Measurements from ENCODE around the gene CAPRIN2. TPM values are rescaled to one million over a fixed set of nuclear protein-coding genes. Genes with fewer than 3 reads are reported as not detected.

CAPRIN2 gene
- total RNA-seq, 1 experiment from 2014 or later, result 123 TPM

DNA sequence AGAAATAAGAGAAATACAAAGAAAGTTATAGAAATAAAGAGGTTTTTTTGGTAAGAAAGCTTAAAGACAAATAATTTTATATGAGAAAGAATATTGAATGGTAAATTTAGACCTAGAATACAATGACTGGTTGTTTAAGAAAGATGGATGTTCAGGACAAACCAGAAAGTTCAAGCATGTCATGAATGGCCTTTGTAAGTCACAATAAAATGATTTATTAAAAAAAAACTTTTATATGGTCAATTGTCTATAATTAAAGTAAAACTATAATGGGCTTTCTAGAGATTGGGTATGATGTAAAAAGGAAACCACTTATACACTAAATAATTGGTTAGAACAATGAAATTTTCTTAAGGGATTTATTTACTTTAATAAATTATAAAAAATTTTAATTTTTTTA is 19.8 kb upstream of the CAPRIN2 start:
- Histone ChIP-seq H3K18ac (ENCODE audit: insufficient read length, low read depth, low read length) (no peak overlapping the region), H2BK15ac (ENCODE audit: low read depth, low read length) (no peak overlapping the region), H3K4me2 (ENCODE audit: insufficient read depth, insufficient read length, low read length) (no peak overlapping the region), H3K79me2 (ENCODE audit: insufficient read depth, low read length) (no peaks in the 10 kb centered on the region), H3K27ac (ENCODE audit: insufficient read length, low read depth, low read length) (no peak overlapping the region), H3K56ac (ENCODE audit: insufficient read length, low read depth, low read length) (no peak overlapping the region), H3K4ac (ENCODE audit: low read depth, low read length) (no peak overlapping the region), H2BK5ac (ENCODE audit: insufficient read length, low read length) (no peak overlapping the region), H2BK12ac (ENCODE audit: insufficient read length, low read depth, low read length) (no peak overlapping the region), H2BK120ac (ENCODE audit: low read depth, low read length, poor library complexity, severe bottlenecking) (no peak overlapping the region), H3K79me1 (ENCODE audit: insufficient read depth, low read depth, low read length, poor library complexity, severe bottlenecking) (no peaks in the 10 kb centered on the region), H4K91ac (ENCODE audit: insufficient read length, low read depth, low read length) (no peak overlapping the region), H4K20me1 (ENCODE audit: control insufficient read depth, insufficient read depth, insufficient read length) (no peaks in the 10 kb centered on the region), H3K9me3 (ENCODE audit: control insufficient read depth, low read depth, low read length) (peaks cover 9% of the 10 kb centered on the region), H3K9ac (ENCODE audit: extremely low read depth, insufficient read length, low read length) (no peak overlapping the region), H3K14ac (ENCODE audit: insufficient read depth, low read length) (no peak overlapping the region), H3K4me1 (ENCODE audit: insufficient read depth, low read length) (no peaks in the 10 kb centered on the region), H4K8ac (replicated peaks; ENCODE audit: insufficient read length, low read depth, low read length) (no peak overlapping the region), H4K5ac (ENCODE audit: insufficient read length, low read depth, low read length) (no peak overlapping the region), H3K23ac (ENCODE audit: insufficient read length, low read depth, low read length) (no peak overlapping the region), H2BK20ac (ENCODE audit: low read depth, low read length, poor library complexity, severe bottlenecking) (no peak overlapping the region), H3K23me2 (ENCODE audit: insufficient read length, low read depth, low read length, poor library complexity, severe bottlenecking) (no peaks in the 10 kb centered on the region), H3K27me3 (ENCODE audit: insufficient read depth, low read length) (no peaks in the 10 kb centered on the region), H3T11ph (ENCODE audit: low read length) (no peak overlapping the region), H2AFZ (ENCODE audit: low read length) (no peak overlapping the region), H2AK5ac (ENCODE audit: insufficient read length, low read length) (no peak overlapping the region)
- Mint-ChIP-seq H3K4me3 (no peak overlapping the region), H3K9me3 (peaks cover 46 to 65% of the 10 kb centered on the region in 2 experiments), H3K27me3 (ENCODE audit: low read depth) (no peaks in the 10 kb centered on the region; the same call in none of the 2 replicates), H3K27ac (no peak overlapping the region), H3K36me3 (ENCODE audit: insufficient read depth in 1 of 3, low read depth in 3 of 3) (peaks cover 24 to 43% (median 36%) of the 10 kb centered on the region in 3 experiments), H3K4me1 (peaks cover 17 to 32% of the 10 kb centered on the region in 2 experiments)
- no peak for DNase-seq
- TF ChIP-seq, protein P1, sequence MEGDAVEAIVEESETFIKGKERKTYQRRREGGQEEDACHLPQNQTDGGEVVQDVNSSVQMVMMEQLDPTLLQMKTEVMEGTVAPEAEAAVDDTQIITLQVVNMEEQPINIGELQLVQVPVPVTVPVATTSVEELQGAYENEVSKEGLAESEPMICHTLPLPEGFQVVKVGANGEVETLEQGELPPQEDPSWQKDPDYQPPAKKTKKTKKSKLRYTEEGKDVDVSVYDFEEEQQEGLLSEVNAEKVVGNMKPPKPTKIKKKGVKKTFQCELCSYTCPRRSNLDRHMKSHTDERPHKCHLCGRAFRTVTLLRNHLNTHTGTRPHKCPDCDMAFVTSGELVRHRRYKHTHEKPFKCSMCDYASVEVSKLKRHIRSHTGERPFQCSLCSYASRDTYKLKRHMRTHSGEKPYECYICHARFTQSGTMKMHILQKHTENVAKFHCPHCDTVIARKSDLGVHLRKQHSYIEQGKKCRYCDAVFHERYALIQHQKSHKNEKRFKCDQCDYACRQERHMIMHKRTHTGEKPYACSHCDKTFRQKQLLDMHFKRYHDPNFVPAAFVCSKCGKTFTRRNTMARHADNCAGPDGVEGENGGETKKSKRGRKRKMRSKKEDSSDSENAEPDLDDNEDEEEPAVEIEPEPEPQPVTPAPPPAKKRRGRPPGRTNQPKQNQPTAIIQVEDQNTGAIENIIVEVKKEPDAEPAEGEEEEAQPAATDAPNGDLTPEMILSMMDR (conservative IDR thresholded peaks at IDR 0.05), result no peak

All from H9 (cell line).